Stimulated activated CD8-positive, alpha-beta memory T cell treated with anti-CD3 and anti-CD28 coated beads, Interleukin-7, amount 100 ng/mL, for 4 hours (primary cell): ENCODE measurements around the gene EEF2K.

Experiments
- DNase-seq, 2 donors: peaks; one replicate each; pipeline ENCODE4 v3.0.0-alpha.2; 2020; ENCODE audit warnings: low read depth in 2 of 2

EEF2K gene

GRCh38 chr16:22316411-22316811 is 110.3 kb downstream of the EEF2K start:
- DNase-seq, result no peak

DNA sequence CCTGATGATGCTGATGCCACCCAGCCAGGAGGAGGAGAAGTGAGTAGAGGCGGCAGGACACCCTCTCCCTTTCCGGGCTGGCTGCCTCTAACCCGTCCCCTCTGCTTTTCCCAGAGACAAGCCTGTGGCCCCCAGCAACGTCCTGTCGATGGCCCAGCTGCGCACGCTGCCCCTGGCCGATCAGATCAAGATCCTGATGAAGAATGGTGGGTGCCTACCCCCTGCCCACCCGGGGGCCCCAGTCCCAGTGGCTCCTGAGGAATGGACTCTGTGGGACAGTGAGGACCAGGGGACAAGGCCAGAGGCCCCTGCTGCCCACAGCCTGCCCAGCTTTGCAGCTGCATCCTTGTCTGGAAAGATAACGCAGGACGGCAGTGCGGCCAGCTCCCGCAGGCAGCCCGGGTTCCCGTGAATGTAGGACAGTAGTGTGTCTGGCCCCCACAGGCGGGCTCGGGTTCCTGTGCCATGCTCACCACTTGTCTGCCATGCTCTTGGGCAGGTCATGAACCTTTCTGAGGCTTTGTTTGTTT is 111.0 kb downstream of the EEF2K start:
- DNase-seq, result no peak

- no peak for DNase-seq
Observed at GRCh38 chr16:22317625-22318024, 111.5 kb downstream of the EEF2K start.

DNA sequence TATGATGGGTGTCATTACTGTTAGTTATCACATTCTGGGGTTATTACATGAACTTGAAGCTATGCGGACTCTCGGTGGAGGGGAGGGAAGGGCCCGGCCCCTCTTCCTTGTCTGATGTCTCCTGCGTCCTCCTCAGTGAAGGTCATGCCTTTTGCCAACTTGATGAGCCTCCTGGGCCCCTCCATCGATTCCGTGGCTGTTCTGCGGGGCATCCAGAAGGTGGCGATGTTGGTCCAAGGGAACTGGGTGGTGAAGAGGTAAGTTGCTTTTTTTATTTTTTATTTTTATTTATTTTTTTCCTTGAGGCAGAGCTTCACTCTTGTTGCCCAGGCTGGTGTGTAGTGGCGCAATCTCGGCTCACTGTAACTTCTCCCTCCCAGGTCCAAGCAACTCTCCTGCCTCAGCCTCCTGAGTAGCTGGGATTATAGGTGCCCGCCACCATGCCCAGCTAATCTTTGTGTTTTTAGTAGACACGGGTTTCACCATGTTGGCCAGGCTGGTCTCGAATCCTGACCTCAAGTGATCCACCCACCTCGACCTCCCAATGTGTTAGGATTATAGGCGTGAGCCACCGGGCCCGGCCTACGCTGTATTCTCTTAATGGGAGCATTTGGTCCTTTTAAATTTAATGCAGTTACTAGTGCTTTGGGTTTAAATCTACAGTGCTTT is 112.7 kb downstream of the EEF2K start:
- DNase-seq, result peak; percentile 19 to 31

GRCh38 chr16:22320572-22321339 is 114.7 kb downstream of the EEF2K start:
- DNase-seq, result no peak

DNA sequence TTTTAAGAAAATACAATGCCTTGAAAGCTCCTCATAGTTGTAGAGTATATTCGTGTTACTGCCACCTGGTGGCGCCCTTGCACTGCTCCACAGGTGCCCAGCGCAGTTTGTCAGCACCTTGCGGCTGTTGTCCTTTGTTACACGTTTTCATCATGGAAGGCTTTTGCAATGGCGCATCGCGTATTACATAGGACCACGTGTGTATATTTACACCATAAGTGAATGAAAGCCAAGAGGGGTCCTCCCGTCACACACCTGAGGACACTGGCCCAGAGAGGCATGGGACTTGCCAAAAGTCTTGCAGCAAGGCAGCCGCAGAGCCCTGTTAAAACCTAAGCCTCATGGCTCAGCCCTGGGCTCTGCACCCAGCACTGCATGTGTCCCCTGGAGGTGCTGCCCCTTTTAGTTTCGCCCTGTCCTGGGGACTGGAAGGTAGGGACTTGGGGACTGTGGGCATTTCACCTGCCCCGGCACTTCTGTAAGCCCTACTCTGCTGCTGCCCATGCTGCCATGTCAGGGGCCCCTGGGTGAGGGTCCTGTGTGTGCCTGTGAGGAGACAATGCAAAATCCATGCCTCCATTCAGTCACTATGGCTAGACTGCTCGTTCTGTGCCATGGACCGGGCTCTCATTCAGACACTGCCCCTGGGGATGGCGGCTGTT is 115.4 kb downstream of the EEF2K start:
- peak; percentile 28 to 44 for DNase-seq

GRCh38 chr16:22322021-22322471 is 116.0 kb downstream of the EEF2K start:
- DNase-seq, result no peak

- DNase-seq, result no peak
Observed at GRCh38 chr16:22322741-22323140, 116.7 kb downstream of the EEF2K start.

- DNase-seq, result no peak
Observed at GRCh38 chr16:22323173-22323958, 117.3 kb downstream of the EEF2K start.

GRCh38 chr16:22323959-22324786 is 118.1 kb downstream of the EEF2K start:
- DNase-seq, result no peak

GRCh38 chr16:22324787-22325597 is 118.9 kb downstream of the EEF2K start:
- no peak for DNase-seq

GRCh38 chr16:22325598-22326368 is 119.7 kb downstream of the EEF2K start:
- DNase-seq, result no peak

GRCh38 chr16:22326369-22326652 is 120.2 kb downstream of the EEF2K start:
- no peak for DNase-seq

DNA sequence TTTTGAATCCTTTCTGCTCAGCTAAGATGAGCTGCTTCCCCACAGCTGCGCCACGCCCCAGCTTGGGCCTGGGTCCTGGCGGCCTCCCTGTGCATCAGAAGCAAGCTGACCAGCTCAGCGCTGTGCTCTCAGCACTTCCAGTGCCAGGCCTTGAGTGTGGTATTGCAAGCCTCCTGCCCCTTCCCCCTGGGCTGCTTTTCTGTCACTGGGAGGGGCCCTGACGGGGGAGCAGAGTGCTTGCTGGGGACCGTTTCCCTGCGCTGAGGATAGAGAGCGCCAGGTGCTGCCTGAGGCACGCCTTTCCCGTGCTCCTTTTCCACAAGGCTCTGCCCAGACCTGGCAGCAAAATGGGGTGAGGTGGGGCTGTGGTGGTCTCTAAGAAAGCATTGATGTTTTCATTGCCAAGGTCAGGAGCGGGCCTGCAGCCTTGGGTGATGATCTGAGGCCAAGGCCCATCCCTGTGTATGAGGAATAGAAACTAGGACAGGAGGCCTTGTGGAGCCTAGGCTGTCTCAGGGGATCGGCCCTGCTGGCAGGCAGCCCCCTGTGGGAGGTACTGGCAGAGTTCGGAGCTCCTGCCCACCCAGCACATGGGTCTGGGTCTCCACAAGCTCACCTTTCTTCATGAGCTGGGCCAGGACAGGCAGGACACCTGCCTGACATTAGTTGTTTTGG is 120.8 kb downstream of the EEF2K start:
- DNase-seq, result no peak

DNA sequence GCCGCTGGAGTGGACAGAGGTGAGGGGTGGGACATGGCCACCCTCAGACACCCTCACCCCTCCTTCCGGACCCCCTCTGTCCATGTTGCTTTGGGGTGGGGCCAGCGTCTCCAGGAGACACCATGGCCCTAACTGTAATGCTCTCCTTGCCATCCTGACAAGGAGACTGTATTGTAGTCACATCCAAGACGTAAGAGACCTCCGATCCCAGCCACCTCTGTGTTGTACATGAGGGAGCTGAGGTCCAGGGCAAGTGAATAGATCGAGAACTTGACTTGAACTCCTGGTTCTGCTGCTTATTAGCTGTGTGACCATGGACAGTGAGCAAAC is 121.3 kb downstream of the EEF2K start:
- DNase-seq, result no peak

DNA sequence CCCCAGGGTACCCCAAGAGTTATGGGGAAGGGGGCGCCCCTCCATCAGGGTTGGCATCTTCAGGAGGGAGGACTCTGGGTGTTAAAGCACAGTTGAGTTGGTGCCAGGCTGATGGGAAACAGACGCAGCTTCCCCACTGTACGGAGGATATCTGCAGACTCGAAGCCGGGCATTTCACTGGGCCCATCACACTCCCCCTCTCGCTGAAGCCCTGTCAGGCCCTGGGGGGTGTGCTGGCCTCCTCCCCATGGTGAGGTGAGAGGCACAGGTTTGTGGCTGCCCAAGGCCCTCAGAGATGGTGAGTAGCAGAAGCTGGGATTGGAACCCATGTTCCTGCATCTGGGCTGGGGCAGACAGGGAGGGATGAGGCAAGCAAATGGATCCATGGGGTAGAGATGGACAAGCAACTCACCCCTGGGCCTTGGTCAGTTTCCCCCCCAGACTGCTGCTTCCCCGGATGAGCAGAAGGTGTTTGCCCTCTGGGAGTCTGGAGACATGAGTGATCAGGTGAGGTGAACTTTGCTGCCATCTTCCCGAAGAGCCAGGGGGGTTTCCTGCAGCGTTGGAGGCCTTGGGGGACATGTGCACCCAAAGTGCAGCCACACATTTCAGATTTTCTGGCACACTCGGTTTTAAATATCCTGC is 122.1 kb downstream of the EEF2K start:
- DNase-seq, result no peak

DNA sequence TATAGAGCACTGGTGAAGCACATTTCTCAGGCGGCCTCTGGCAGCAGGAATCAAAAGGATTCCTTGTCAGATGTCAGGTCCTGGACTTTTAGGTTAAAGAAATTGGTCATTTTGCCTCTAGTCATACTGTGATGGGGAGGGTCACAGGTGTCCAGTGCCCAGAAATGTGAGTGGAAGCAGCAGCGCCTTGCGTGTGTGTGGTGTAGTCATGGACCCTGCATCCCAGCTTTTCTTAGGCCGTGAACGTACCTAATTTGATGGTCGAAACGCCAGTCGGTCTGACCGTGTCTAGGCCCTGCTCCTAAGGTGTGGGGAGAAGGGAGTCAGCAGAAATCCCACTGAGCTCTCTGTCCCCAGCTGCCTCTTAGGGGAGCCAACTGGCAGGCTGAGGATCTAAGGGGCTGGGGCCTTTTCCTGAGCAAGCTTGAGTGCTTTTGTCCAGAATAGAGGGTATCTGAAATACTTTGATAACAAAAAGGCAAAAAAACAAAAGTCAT is 123.2 kb downstream of the EEF2K start:
- DNase-seq, result no peak

DNA sequence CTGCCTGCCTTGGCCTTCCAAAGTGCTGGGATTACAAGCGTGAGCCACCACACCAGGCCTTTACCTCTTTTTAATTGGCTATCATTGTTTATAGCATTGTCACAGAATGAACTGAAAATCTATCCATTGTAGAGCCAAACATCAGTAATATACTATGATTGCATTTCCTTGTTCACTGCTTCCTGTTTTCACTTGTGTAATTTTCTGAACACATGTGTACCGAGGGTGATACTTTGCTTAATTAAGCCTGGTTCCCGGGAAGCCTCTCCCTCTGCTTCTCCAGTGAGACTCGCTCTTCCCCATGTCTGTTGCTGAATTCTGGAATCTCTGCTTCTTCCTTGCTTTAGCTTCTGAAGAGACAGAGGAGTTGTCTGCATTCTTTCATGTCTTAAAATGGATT is 124.2 kb downstream of the EEF2K start:
- DNase-seq, result no peak
